RWPE1 (cell line): Measurements from ENCODE around the gene GLIS1.

ENCODE experiments used
- CTCF ChIA-PET: fragments of 350-600 bp; sonication (Branson Sonifier 250); formaldehyde crosslinking; extraction: SDS; loops from one replicate; lab custom pipeline; 2021; lab: Yijun Ruan, JAX
- POLR2A ChIA-PET: fragments of 400-600 bp; formaldehyde crosslinking; extraction: SDS; loops from one replicate; lab custom pipeline; 2020; ENCODE audit warnings: antibody characterized with exemption; ENCODE audit not compliant: low non-redundant PET; lab: Yijun Ruan, JAX
- DNase-seq: peaks from one replicate; pipeline ENCODE4 v3.0.0; 2012; ENCODE audit warnings: low spot score
- H3K27ac ChIP-seq: fragments of 450-650 bp; 2 replicates; pipeline ENCODE4 v1.5.1; 2017
- CTCF ChIP-seq: fragments of 450-650 bp; conservative IDR thresholded peaks from 2 replicates; pipeline ENCODE4 v1.5.1; 2017; ENCODE audit warnings: low read depth, mild to moderate bottlenecking

The GLIS1 gene

GRCh38 chr1:53689736-53690326 lies 49.1 kb downstream of the GLIS1 start:
- H3K27ac ChIP-seq = no peak overlapping the region
- TF ChIP-seq CTCF = no peak
- CTCF ChIA-PET = interaction anchor here (0.7 kb wide), 1 partner anchor 19 kb away, joined by 4 read pairs; no protein-coding TSS in a partner anchor
- POLR2A ChIA-PET = no interaction called here
- DNase-seq = no peak

DNA sequence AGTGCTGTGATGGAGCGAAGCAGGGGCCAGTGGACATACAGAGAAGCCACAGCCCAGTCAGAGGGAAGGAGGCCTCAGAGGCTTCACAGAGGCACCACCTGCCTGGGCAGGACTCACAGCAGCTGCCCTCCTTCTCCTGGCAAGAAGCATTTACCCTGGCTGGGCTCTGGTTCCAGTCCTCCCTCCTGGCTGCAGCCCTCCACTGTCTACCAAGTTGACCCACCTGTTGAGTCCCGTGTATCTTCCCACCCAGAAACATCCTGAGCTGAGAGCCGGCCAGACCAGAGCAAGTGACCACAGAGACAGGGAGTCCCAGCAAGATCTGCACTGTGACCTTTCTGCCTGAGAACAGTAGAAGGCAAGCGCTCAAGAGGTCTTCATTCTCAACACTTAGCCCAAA lies 49.7 kb downstream of the GLIS1 start:
- H3K27ac ChIP-seq = no peak overlapping the region
- no peak for TF ChIP-seq CTCF
- POLR2A ChIA-PET = no interaction called here
- CTCF ChIA-PET = interaction anchor here (0.7 kb wide), 1 partner anchor 18 kb away, joined by 4 read pairs; no protein-coding TSS in a partner anchor
- DNase-seq = no peak

DNA sequence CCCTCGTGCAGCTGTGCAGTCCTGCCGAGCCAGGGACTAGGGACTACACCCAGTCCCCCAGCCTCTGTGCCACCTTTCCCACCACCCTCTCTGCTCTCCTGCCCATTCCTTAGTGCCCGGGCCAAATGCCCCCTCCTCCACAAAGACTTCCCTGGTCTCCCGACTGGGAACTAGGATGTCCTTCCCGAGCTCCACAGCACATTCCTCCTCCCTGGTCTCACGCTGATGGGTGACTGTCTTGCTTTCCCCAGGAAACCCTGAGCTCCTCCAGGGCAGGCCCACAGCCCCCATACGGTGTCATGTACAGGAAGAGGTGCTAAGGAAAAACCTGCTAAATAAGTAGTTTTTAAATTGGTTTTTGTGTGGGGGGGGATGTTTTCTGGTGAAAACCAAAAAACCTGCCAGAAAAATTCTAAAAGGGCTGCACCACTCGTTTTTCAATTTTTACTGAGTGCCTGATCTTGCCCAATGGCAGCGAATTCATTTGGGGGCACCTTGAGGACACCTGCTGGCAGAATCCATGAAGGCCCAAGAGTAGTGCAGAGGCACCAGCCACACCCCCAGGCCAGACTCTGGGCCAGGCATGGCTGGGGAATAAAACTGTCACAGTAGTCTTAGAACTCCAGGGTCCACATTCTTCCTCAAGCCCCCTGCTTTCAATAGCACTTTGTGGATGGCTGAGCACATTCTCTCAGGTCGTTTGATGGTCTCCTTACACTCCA lies 50.4 kb downstream of the GLIS1 start:
- no peak for TF ChIP-seq CTCF
- no peak overlapping the region for H3K27ac ChIP-seq
- POLR2A ChIA-PET = no interaction called here
- CTCF ChIA-PET = no interaction called here
- no peak for DNase-seq

GRCh38 chr1:53687901-53688300 lies 51.1 kb downstream of the GLIS1 start:
- no peak for DNase-seq
- no peak overlapping the region for H3K27ac ChIP-seq
- TF ChIP-seq CTCF = no peak
- ChIA-PET CTCF (interaction anchor here (0.5 kb wide), 1 partner anchor 332 kb away, joined by 3 read pairs; no protein-coding TSS in a partner anchor), POLR2A (no interaction called here)

DNA sequence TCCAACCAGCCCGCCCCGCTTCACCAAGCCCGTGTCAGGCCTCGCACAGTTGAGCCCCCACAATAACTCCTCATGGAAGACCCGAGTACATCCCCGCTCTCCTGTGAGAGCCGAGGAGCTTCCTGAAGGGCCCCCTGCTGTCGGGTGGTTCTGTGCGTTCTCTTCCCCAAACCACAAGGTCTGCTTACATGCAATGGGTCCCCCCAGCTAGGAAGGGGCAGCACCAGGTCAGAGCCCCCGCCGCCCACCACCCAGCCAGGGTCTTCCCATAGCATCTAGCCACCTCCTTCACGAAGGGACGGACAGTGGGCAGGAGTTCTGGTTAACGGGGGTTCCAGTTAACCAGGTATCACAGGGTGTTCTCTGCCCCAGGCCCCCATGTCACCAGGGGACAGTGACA lies 51.5 kb downstream of the GLIS1 start:
- CTCF ChIA-PET = interaction anchor here (0.5 to 1.1 kb wide), 2 partner anchors 204 to 331 kb away, joined by 3 read pairs; no protein-coding TSS in a partner anchor
- POLR2A ChIA-PET = no interaction called here
- DNase-seq = no peak
- TF ChIP-seq CTCF = no peak
- no peak overlapping the region for H3K27ac ChIP-seq

DNA sequence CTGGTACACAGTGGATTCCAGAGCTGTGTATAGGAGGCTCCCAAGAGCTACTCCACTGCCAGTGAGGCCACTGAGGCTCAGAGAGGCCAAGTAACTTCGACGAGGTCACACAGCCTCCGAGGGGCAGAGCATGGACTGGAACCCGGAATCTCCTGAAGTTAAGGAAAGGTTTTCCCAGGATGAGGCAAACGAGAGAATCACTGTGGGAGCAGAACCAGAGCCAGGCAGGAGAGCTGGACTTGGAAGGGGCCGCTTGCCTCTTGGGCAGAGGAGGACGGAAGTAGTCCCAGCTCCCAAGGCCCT lies 52.0 kb downstream of the GLIS1 start:
- no peak overlapping the region for H3K27ac ChIP-seq
- POLR2A ChIA-PET = no interaction called here
- TF ChIP-seq CTCF = no peak
- CTCF ChIA-PET = interaction anchor here (1.1 kb wide), 1 partner anchor 204 kb away, joined by 3 read pairs; no protein-coding TSS in a partner anchor
- DNase-seq = no peak
